ENCODE data around the gene DNAL1. TPM values are rescaled to one million over a fixed set of nuclear protein-coding genes. Genes with fewer than 3 reads are reported as not detected.
"Not testable (repeated sequence)": the region's sequence is repeated elsewhere in the genome, so short reads cannot be mapped to it uniquely, and the experiment has no call there.

DNAL1 gene
- total RNA-seq, 1 donor from 2014 or later = 1.6 TPM

DNA sequence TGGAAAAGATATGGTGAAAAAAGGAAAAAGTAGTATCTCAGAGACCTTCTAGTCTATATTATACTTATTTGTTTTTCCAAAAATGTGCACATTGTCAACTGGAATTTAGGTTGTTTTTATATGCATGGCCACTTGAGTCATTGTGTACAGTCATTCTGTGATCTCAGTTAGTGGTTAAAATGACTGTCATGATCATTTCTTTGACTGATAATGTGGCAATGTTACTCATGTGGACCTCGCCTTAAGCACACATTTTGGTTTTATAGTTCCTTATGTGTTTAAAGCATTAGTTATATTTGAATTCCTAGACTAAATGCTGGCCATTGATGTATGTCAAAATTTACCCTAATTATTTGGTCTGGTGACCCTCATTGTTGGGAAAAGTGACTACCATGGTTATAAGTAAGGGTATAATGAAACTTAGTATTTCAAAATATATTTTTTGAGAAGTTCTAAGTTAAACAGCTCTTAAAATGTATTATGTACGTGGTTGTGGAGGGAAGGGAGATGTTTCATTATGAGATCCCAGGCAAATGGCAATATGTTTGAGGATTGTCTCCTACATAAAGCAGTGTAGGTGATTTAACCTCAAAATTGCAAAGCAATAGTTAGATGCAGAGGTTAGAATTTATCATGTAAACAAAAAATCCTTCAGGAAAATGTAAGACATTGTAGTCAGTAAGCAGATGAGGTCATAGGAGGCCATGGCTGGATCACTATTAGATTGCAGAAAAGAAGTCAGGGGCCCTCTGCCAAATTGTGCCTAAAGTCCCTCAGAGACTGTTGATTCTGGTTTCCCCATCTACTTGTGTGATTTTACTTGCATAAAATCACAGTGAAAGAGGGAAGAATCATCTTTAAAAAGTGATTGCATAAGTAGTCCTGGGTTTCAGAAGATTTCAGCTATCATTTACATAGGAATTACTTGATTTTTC lies 51.9 kb downstream of the DNAL1 start:
- DNase-seq (ENCODE audit: low spot score) = no peak
- no peak for ATAC-seq

DNA sequence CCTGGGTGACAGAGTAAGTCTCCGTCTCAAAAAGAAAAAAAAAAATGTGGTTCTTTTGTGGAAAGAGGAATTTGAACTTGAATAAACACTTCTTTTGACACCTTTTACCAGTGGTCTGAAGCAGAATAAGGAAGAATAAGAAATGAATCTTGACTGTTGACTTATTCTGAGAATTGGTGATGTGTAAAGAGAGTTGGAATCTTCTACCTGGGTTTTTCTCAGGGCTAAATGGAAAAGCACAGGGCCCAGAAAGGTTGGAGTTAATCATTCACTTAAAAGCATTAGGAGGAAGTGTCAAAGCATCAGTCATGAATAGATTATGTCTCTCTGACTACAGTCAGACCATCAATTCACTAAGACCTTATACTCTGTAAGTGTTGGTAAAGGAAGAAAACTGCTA lies 55.5 kb downstream of the DNAL1 start:
- DNase-seq (ENCODE audit: low spot score) (no peak), ATAC-seq (no peak)

DNA sequence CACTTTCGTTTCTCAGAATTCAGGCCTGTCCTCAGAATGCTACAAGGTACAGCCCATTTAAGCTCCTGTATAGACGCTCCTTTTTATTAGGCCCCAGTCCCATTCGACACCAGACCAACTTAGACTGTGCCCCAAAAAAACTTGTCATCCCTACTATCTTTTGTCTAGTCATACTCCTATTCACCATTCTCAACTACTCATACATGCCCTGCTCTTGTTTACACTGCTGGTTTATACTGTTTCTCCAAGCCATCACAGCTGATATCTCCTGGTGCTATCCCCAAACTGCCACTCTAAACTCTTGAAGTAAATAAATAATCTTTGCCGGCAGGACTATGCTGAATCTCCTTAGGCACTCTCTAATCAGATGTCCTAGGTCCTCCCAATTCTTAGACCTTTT lies 63.3 kb downstream of the DNAL1 start:
- DNase-seq (ENCODE audit: low spot score); ATAC-seq: not testable (repeated sequence)

DNA sequence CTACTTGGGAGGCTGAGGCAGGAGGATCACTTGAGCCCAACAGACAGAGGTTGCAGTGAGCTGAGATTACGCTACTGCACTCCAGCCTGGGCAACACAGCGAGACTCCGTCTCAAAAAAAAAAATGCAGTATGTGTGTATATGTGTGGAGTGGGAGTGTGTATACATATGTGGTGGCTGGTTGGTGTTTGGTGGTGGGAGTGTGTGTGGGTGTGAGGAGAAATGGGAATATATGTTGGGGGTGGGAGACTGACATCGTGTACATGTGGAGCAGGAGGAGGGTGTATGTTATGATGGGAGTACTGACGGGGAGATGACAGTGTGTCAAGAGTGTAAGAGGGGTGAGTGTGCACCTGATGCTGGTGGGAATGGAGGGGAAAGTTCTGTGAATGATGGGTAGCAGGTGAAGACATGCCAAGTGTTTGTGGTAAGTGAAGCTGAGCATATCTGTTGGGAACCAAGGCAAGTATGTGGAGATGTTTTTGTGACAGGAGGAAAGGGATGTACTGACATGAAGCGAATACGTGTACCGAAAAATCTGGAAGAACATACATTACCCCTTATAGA lies 65.2 kb downstream of the DNAL1 start:
- ATAC-seq = no peak
- DNase-seq (ENCODE audit: low spot score) = no peak

DNA sequence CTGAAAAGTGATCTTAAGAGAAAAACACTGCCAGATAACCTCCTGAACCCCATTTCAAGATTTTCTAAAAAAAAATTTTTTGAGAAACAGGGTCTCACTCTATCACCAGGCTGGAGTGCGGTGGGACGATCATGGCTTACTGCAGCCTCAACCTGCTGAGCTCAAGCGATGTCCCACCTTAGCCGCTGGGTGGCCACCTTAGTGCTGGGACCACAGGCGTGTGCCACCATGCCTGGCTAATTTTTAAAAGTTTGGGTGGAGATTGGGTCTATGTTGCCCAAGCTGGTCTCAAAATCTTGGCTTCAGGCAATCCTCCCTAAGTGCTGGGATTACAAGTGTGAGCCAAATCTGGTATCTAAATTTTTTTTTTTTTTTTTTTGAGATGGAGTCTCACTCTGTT lies 66.0 kb downstream of the DNAL1 start:
- ATAC-seq (no peak), DNase-seq (ENCODE audit: low spot score) (no peak)

DNA sequence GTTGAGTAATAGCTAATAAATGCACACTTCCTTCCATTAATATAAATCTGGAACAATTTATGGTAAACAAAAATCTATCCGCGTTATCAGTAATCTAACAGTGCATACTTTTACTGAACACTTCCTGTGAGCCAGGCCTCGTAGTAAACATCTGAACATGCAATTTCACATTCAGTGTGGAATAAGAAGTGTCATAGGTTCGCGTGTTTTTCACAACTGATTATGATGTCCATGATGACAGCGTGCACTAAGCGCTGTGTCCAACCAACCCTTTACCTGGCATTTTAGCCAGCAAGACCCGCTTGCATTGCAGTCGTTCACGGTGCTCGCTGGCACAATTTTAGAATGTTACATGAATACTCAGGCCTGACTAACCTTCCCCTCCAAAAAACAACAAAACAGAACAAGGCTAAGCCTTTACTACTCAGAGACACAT lies 67.3 kb downstream of the DNAL1 start:
- no peak for ATAC-seq

DNA sequence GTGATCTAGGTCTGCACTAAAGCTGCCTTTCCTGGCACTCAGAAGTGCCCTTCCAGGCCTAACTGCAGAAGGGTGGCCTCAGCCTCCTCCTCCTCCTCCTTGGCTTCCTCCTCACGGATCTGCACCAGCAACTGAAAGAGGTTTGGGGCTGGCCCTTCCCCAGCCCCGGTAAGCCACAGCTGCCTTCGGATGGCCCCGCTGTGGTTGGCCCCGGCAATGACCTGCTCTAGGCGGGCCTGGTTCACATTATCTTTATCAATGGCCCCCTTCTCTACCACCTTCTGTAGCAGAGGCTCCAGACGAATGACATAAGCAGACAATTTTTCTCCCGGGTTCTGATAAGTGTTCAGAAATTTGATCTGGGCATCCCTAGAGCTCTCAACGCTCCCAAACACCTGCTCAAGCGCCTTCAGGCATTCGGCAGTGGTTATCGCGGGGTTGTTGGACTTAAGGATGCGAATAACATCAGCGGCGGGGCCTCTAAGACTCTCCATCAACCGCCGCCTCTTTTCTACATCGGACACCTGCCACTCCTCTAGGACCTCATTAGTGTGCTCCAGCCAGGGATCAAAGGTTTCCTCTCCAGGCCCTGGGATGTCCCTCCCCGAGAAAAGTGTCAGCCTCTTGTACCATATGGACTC lies 67.9 kb downstream of the DNAL1 start:
- DNase-seq (ENCODE audit: low spot score) (no peak), ATAC-seq (no peak)

More for the DNA sequence above, 67.3 kb downstream of the DNAL1 start:
- no peak for DNase-seq (ENCODE audit: low spot score)

DNA sequence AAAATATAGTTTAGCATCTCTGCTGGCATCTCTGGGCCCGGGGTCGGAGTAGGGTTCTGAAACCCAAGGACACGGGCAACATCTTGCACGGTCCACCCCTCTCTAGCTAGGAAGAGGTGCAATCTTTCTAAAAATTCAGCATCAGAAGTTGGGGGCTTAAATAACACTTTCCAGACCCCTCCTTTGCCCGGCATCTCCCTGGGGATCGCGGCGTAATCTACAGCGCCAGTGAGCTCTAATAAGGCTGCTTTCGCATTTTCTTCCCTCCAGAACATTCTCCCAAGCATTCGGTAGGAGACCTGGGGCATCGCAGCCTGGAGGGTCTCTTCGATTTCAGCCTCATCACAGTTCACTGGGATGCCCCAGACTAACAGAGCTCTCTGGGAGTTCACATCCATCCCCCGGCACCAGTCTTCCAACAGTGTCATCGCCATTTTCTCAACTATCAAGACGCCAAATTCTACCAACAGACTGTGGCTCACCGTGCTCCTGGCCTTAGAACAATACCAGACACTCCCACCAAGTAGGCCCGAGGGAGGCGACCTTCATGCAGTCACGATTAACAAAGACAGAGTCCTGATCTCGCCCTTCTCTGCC lies 68.5 kb downstream of the DNAL1 start:
- no peak for ATAC-seq
- no peak for DNase-seq (ENCODE audit: low spot score)

DNA sequence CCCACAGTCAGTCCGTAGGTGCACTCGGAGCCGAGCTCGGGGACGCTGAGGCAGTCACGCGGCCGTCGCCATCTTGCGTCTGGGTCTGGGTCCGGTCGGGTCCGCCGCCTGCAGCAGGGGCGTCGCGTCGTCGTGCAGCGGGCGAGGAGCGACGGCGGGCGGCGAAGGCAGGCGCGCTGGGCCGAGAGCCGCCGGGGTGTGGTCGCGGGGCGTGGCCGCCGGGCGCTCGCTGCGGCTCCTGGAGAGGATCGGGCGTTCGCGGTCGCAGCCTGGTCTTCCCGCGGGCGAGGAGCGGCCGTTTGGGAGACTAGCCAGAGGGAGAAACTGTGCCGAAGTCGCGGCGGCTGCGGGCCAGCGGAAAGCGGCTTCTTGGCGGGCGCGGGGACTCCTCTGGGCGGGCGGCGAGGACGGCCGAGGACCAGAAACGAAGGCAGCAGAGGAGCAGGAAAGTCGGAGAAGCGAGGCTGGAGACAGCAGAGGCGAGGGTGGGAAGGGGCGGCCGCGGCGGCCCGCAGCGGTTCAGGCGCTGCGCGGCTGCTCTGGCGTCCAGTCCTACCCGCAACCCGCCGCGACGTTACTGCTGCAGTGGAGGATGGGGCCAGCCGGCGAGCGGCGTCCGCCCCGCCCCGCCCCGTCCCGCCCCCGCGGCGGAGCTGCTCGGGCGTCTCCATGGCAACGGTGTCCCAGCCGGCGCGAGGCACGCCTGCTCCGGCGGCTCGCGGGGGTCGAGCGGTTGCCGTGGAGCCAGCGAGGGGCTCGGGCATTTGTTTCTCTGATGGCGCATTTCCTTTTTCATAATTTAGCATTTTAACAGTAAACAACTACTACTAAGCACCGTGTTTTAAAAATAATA lies 69.2 kb downstream of the DNAL1 start, which contains the start of gene PNMA1:
PNMA1 (minus strand) TSS at position 582 of the 853 bp plus-strand sequence. CDS start 745 bp downstream, outside the sequence.
- ATAC-seq (peak; percentile 94), DNase-seq (ENCODE audit: low spot score) (peak; percentile 87)

DNA sequence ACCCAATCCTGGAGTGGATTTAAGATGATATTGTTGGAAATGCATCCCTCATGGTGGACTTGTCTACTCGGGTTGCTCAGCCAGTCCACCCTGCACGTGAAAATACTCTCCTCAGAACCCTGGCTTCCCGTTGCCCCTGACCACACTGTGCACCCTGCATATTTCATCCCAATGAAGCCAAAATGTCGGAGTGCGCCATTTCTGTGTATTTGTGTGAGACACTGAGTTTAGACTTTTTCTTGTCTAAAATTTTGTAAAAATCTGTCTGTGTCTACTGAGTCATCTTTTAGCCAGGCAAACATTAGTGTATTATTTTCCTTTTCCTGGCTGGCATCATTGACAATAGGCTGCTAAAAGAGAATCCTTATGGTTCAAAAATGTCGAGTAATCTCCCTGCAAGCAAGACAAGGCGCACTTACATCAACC lies 69.9 kb downstream of the DNAL1 start:
- peak; percentile 2 for ATAC-seq

DNA sequence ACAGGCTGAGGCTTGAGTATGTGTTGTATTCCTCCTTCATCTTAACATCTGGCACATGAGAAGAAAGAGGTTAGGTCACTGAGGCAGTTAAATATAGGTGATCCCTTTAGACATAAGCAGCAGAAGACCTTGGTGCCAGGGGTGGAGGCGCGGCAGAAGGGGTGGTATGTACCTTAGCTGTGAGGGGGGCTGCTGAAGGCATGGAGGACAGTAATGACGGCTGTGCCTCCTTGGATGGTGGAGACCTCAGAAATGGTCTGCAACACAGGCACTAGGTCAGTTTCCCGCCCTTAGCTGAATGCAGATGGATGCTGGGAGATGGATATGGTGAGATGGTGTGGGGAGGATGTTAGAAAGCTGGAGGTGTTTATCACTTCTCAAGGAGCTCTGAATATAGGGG lies 70.9 kb downstream of the DNAL1 start:
- no peak for ATAC-seq
- DNase-seq (ENCODE audit: low spot score) = no peak

More for the DNA sequence above, 69.9 kb downstream of the DNAL1 start:
- no peak for DNase-seq (ENCODE audit: low spot score)

DNA sequence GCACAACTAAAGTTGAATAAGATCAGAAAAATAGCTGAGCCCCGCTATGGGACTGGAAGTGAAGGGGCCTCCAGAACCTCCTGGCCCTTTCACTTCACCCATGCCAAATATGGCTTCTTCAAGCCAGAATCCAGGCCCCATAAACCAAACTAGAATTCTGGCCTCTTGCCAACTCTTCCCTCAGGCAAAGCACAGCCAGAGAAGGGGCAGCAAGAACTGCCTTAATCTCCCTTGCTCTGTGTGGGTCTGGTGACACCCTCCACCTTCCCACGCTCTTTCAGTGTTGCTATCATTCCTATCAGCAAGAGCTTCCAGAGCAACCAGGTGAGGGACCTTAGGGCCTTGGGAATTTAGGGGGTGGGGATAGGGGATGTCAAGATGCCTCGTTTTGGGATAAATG lies 72.5 kb downstream of the DNAL1 start:
- DNase-seq (ENCODE audit: low spot score) (no peak), ATAC-seq (no peak)

DNA sequence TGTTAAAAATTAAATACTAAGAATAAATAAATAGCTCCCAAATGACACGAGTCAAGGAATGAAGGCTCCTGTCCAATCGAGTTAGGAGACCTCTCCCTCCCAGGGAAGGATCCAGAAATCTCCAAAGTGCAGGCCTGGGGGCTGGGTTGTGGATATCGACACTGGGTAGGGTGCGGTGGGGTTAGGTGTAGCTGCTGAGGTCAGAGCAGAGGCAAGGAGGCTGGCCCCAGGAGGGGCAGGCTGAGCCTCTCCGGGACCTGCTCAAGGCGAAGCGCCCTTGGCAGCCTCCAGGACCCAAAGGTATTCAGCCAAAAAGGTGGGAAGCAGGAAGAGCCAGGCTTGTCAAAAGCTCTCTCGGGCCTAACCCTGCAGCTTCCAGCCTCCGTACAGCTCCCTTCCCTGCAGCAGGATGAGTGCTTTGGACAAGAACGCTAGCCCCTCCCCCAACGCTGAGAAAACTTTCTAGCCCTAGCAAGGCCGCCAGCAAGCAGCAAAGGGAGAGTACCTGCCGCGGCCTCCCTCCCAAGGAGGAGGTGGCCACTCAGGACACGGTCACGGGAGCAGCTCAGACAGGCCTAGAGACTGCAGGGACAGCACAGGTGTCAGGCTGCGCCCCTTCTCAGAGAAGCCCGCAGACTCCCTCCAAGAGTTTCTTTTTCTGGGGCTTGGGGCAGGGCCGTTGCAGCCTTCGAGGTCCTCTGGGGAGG lies 73.1 kb downstream of the DNAL1 start:
- ATAC-seq = no peak
- DNase-seq (ENCODE audit: low spot score) = no peak

DNA sequence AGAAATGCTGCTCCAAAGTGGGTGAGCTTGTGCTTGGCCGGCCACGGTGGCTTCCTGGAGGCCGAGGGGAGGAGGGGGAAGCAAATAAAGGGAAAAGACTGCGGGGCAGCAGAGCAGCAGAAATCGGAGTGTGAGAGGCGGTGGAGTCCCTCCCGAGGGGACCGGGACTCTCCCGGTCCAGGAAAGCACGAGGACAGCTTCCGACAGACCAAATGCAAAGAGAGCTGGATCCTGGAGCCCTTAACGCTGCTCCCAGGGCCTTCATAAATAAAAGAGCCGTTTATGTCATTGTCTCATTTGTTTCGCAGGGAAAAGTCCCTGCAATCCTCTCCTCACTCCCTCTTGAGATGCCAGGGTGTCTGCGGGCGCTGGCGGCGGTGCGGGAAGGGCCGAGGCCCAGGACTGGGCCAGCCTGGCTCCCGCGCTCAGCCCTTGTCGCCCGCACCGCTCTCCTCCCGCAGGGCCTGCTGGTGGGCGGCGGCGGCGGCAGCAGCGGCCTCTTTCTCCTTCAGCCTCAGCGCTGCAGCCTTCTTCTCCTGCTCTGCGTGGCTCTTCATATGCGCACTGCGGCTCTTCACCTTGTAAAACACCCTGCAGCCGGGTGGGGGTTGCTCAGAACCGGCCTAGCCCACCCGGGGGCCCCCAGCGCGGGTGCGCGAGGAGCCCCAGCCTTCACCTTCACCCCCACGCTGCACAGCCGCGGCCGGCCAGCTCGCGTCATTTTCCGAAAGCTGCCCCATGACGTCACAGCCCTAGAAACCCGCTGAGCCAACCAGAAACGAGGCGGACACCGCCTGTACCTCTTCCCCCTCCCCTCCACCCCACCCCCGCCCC lies 73.8 kb downstream of the DNAL1 start:
- ATAC-seq (no peak), DNase-seq (ENCODE audit: low spot score) (no peak)

DNA sequence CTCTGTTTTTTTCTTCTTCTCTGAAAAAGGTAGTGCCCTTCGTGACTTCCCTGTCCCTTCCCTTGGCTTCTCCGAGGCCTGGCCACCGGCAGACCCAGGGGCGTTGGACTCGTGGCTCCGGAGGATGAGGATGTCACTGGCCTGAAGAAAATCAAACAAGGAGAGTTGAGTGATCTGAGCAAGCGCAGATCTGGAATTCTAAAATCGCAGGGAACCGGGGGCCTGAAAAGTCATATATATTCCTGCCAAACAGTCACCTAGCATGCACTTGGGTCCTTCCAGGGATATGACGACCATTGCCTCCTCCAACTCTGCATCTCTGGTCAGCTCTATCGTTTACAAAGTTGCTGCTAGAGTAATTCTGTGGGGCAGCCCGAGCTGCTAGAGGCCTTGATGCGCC lies 74.6 kb downstream of the DNAL1 start:
- ATAC-seq (no peak), DNase-seq (ENCODE audit: low spot score) (no peak)

DNA sequence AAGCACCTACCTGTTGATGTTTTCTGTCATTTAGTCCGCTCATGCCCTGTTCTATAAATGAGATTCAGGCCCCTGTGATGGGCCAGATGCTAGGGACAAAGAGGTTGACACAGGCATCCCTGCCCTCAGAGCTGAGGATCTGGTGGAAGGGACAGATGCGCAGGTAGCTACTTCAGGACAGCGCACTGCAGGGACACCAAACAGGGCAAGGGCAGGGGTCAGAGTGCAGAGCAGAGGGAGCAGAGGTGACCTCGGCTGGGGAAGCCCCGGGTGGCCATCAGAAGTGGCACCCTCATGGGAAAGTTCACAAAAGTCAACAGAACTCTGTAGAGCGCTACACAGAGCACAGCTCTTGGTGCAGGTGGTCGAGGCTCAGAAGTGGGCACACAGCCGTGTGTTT lies 75.0 kb downstream of the DNAL1 start:
- DNase-seq (ENCODE audit: low spot score) = no peak

DNA sequence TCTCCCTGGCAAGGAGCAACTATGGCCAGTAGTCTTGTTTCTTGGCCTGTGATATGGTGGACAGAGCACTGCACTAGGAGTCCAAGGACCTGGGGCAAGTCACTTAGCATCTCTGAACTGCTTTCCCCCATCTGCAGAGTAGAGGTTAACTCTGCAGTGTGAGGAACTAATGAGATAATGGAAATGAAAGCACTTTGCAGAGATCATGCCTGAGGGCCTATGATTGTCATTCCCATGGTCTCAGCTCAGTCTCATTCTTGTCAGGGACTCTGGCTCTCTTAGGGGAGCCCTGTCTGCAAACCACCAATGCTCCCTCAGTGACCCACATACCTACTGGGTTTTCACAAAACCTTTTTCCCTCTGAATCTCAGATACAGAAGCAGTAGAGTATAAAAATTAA lies 75.8 kb downstream of the DNAL1 start:
- DNase-seq (ENCODE audit: low spot score) = no peak
- ATAC-seq = no peak

More for the DNA sequence above, 75.0 kb downstream of the DNAL1 start:
- peak; percentile 24 for ATAC-seq

DNA sequence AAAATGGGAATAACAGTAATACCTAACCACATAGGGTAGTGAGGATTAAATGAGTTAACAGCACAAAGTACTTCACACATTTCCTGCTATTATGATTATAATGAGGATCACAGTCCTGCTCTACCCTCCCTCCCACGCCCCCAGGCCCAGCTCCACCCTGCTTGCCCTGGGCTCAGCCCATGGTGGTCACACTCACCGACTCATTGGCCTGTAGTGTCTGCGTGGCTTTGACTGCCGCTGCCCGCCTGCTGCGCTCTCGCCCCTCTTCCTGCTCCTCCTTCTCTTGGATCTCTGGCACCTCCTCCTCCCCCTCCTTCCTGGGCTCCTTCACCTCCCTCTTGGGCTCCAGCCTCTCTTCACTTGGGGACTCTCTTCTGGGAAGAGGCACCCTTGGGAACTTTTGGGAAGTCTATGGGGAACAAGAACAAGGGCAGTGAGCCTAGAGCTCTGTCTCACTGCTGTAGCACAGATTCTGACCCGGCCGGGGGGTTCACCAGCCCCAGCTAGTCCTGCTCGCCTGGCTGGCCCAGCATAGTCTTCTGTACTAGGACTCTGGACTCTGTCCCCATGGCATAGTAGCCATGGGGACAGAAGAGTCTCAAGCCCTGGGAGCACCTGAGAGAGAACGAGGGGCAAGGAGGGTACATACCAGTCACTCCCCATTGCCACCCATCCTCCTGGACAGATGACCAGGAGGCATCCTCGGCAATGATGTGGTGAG lies 76.5 kb downstream of the DNAL1 start:
- peak; percentile 24 for ATAC-seq
- DNase-seq (ENCODE audit: low spot score) = no peak
